ENCODE measurements around the gene RELN. TPM values are rescaled to one million over a fixed set of nuclear protein-coding genes. Genes with fewer than 3 reads are reported as not detected.

Gene RELN
- total RNA-seq, 4 donors from 2014 or later: 0.02 to 0.73 (median 0.39) TPM; not detected in 1

GRCh38 chr7:103699032-103699431 is 290.4 kb downstream of the RELN start:
- no peak overlapping the region for H3K4me3 ChIP-seq
- no peak overlapping the region for H3K27ac ChIP-seq
- DNase-seq (no peak), ATAC-seq (no peak)
- in situ Hi-C loops (cut with MboI; ENCODE audit: low sequenced_read_pairs in 4 of 4) (no loop called here), intact Hi-C loops (cut with DNase I; ENCODE audit: low total_unique reads) (no loop called here)
- TF ChIP-seq CTCF (IDR thresholded peaks at IDR 0.05 in 4 of 5, conservative IDR thresholded peaks at IDR 0.05 in 1 of 5) (no peak), POLR2A (IDR thresholded peaks at IDR 0.05) (no peak)
- no peaks in the 10 kb centered on the region for H3K9me3 ChIP-seq
- H3K27me3 ChIP-seq: no peaks in the 10 kb centered on the region
- H3K4me1 ChIP-seq: no peaks in the 10 kb centered on the region
- no peaks in the 10 kb centered on the region for H3K36me3 ChIP-seq

GRCh38 chr7:103698064-103698463 is 291.4 kb downstream of the RELN start:
- no peak overlapping the region for H3K4me3 ChIP-seq
- DNase-seq: no peak
- no peaks in the 10 kb centered on the region for H3K9me3 ChIP-seq
- no peaks in the 10 kb centered on the region for H3K4me1 ChIP-seq
- intact Hi-C loops (cut with DNase I; ENCODE audit: low total_unique reads): no loop called here
- in situ Hi-C loops (cut with MboI; ENCODE audit: low sequenced_read_pairs in 4 of 4): no loop called here
- ATAC-seq: no peak
- H3K27ac ChIP-seq: no peak overlapping the region
- H3K27me3 ChIP-seq: no peaks in the 10 kb centered on the region
- H3K36me3 ChIP-seq: no peaks in the 10 kb centered on the region
- TF ChIP-seq CTCF (IDR thresholded peaks at IDR 0.05 in 4 of 5, conservative IDR thresholded peaks at IDR 0.05 in 1 of 5) (no peak), POLR2A (IDR thresholded peaks at IDR 0.05) (no peak)

- intact Hi-C loops (cut with DNase I; ENCODE audit: low total_unique reads): no loop called here
- DNase-seq (no peak), ATAC-seq (no peak)
- H3K27ac ChIP-seq: no peak overlapping the region
- no peaks in the 10 kb centered on the region for H3K9me3 ChIP-seq
- H3K36me3 ChIP-seq: no peaks in the 10 kb centered on the region
- in situ Hi-C loops (cut with MboI; ENCODE audit: low sequenced_read_pairs in 4 of 4): no loop called here
- TF ChIP-seq CTCF (IDR thresholded peaks at IDR 0.05 in 4 of 5, conservative IDR thresholded peaks at IDR 0.05 in 1 of 5): no peak
- TF ChIP-seq POLR2A (IDR thresholded peaks at IDR 0.05): no peak
- H3K27me3 ChIP-seq: no peaks in the 10 kb centered on the region
- H3K4me1 ChIP-seq: no peaks in the 10 kb centered on the region
- H3K4me3 ChIP-seq: no peak overlapping the region
Observed at GRCh38 chr7:103695521-103695920, 293.9 kb downstream of the RELN start.

GRCh38 chr7:103694304-103694703 is 295.2 kb downstream of the RELN start:
- Histone ChIP-seq H3K9me3 (no peaks in the 10 kb centered on the region), H3K4me3 (no peak overlapping the region), H3K27me3 (no peaks in the 10 kb centered on the region), H3K27ac (no peak overlapping the region), H3K4me1 (no peaks in the 10 kb centered on the region), H3K36me3 (no peaks in the 10 kb centered on the region)
- in situ Hi-C loops (cut with MboI; ENCODE audit: low sequenced_read_pairs in 4 of 4): no loop called here
- no peak for TF ChIP-seq CTCF (IDR thresholded peaks at IDR 0.05 in 4 of 5, conservative IDR thresholded peaks at IDR 0.05 in 1 of 5)
- ATAC-seq (no peak), DNase-seq (no peak)
- intact Hi-C loops (cut with DNase I; ENCODE audit: low total_unique reads): no loop called here

GRCh38 chr7:103691291-103691690 is 298.2 kb downstream of the RELN start:
- no peak for DNase-seq
- no peak for ATAC-seq
- H3K36me3 ChIP-seq: no peaks in the 10 kb centered on the region
- no peak overlapping the region for H3K4me3 ChIP-seq
- no peak overlapping the region for H3K27ac ChIP-seq
- TF ChIP-seq POLR2A (IDR thresholded peaks at IDR 0.05) (no peak), CTCF (IDR thresholded peaks at IDR 0.05 in 4 of 5, conservative IDR thresholded peaks at IDR 0.05 in 1 of 5) (no peak)
- H3K4me1 ChIP-seq: no peaks in the 10 kb centered on the region
- no peaks in the 10 kb centered on the region for H3K9me3 ChIP-seq
- intact Hi-C loops (cut with DNase I; ENCODE audit: low total_unique reads) (no loop called here), in situ Hi-C loops (cut with MboI; ENCODE audit: low sequenced_read_pairs in 4 of 4) (no loop called here)
- H3K27me3 ChIP-seq: no peaks in the 10 kb centered on the region

All from gastrocnemius medialis (tissue), 4 donors.